CD14-positive monocyte (primary cell): ENCODE data around the gene PRDM8. TPM values are rescaled to one million over a fixed set of nuclear protein-coding genes. Genes with fewer than 3 reads are reported as not detected.

Experiments used
- DNase-seq, 3 donors: peaks; one replicate each; pipeline ENCODE4 v3.0.0-alpha.2; 2011 to 2022
- H2AFZ ChIP-seq: 2 replicates; pipeline ENCODE4 v1.6.0; 2012; ENCODE audit warnings: mild to moderate bottlenecking, low read depth, low read length, inconsistent platforms; ENCODE audit not compliant: insufficient read depth, poor library complexity, severe bottlenecking
- H3K27ac ChIP-seq, 2 donors: 1 replicate in 1 of 2; 2 replicates in 1 of 2; pipeline ENCODE4 v1.5.1; 2012 to 2013; ENCODE audit warnings: low read length in 2 of 2, control low read depth in 1 of 2, inconsistent platforms in 1 of 2, low read depth in 1 of 2, mild to moderate bottlenecking in 1 of 2
- H3K27me3 ChIP-seq, 2 donors: one replicate each; pipeline versions ENCODE4 v1.6.0 to v1.6.1; 2011 to 2013; ENCODE audit warnings: low read length in 2 of 2; ENCODE audit not compliant: control insufficient read depth in 2 of 2, insufficient read depth in 2 of 2
- H3K36me3 ChIP-seq, 2 donors: replicated peaks in 1 of 2; 1 replicate in 1 of 2; 2 replicates in 1 of 2; pipeline versions ENCODE4 v1.5.1 to v1.6.1; 2012 to 2013; ENCODE audit warnings: low read length in 2 of 2, control low read depth in 1 of 2, inconsistent platforms in 1 of 2, mild to moderate bottlenecking in 1 of 2; ENCODE audit not compliant: insufficient read depth in 2 of 2, control insufficient read depth in 1 of 2
- H3K4me1 ChIP-seq, 2 donors: 1 replicate in 1 of 2; 2 replicates in 1 of 2; pipeline versions ENCODE4 v1.5.1 to v1.6.1; 2012 to 2013; ENCODE audit warnings: low read length in 2 of 2, control low read depth in 1 of 2, inconsistent platforms in 1 of 2, mild to moderate bottlenecking in 1 of 2, moderate library complexity in 1 of 2; ENCODE audit not compliant: insufficient read depth in 2 of 2, control insufficient read depth in 1 of 2
- H3K4me2 ChIP-seq: replicated peaks from 2 replicates; pipeline ENCODE3; 2012; ENCODE audit warnings: low read length, moderate library complexity, mild to moderate bottlenecking; ENCODE audit not compliant: poor library complexity, severe bottlenecking; ENCODE audit errors: extremely low read depth
- H3K4me3 ChIP-seq, 3 experiments: fragments of 200-600 bp in 1 of 3; sonication (generic) in 1 of 3; replicated peaks in 1 of 3; 1 replicate in 2 of 3; 2 replicates in 1 of 3; pipeline ENCODE4 v1.5.1; 2011 to 2013; ENCODE audit warnings: low read length in 3 of 3, mild to moderate bottlenecking in 3 of 3, control low read depth in 2 of 3, low read depth in 2 of 3, inconsistent platforms in 1 of 3, moderate library complexity in 1 of 3
- H3K79me2 ChIP-seq: 2 replicates; pipeline ENCODE4 v1.6.0; 2012; ENCODE audit warnings: mild to moderate bottlenecking, control low read depth, inconsistent platforms, low read length, moderate library complexity; ENCODE audit not compliant: insufficient read depth
- H3K9ac ChIP-seq: 2 replicates; pipeline ENCODE4 v1.6.0; 2017; ENCODE audit warnings: low read length, mild to moderate bottlenecking; ENCODE audit not compliant: insufficient read depth, poor library complexity, severe bottlenecking
- H3K9me3 ChIP-seq, 2 donors: replicated peaks in 1 of 2; 1 replicate in 1 of 2; 2 replicates in 1 of 2; pipeline versions ENCODE4 v1.5.1 to v1.6.1; 2012 to 2013; ENCODE audit warnings: low read length in 2 of 2, control low read depth in 1 of 2; ENCODE audit not compliant: control insufficient read depth in 1 of 2, insufficient read depth in 1 of 2
- H4K20me1 ChIP-seq: 2 replicates; pipeline ENCODE4 v1.6.0; 2012; ENCODE audit warnings: mild to moderate bottlenecking, low read length, control low read depth, moderate library complexity; ENCODE audit not compliant: insufficient read depth
- H3K27ac Mint-ChIP-seq, 7 donors: one replicate each; pipeline ENCODE4 v1.8.0; 2020; ENCODE audit warnings: mild to moderate bottlenecking in 7 of 7, mixed read lengths in 7 of 7, moderate library complexity in 6 of 7, inconsistent platforms in 2 of 7
- H3K27me3 Mint-ChIP-seq, 3 donors: one replicate each; pipeline ENCODE4 v1.8.0; 2021 to 2022; ENCODE audit warnings: low read depth in 3 of 3, mild to moderate bottlenecking in 3 of 3, mixed read lengths in 3 of 3, moderate library complexity in 3 of 3, inconsistent platforms in 1 of 3
- H3K36me3 Mint-ChIP-seq, 2 donors: one replicate each; pipeline ENCODE4 v1.8.0; 2020; ENCODE audit warnings: mixed read lengths in 2 of 2, inconsistent platforms in 1 of 2, mild to moderate bottlenecking in 1 of 2
- H3K4me1 Mint-ChIP-seq: one replicate; pipeline ENCODE4 v1.8.0; 2020; ENCODE audit warnings: mild to moderate bottlenecking, mixed read lengths
- H3K4me3 Mint-ChIP-seq, 2 donors: one replicate each; pipeline ENCODE4 v1.8.0; 2020; ENCODE audit warnings: mild to moderate bottlenecking in 2 of 2, mixed read lengths in 2 of 2, moderate library complexity in 1 of 2
- H3K9me3 Mint-ChIP-seq, 7 donors: one replicate each; pipeline ENCODE4 v1.8.0; 2020 to 2022; ENCODE audit warnings: mixed read lengths in 7 of 7, mild to moderate bottlenecking in 6 of 7, moderate library complexity in 6 of 7, inconsistent platforms in 2 of 7
- WGBS: methylation state at CpG from one replicate; pipeline ENCODE4 v1.1.5; 2013; ENCODE audit warnings: missing lambda C conversion rate; ENCODE audit not compliant: insufficient coverage; 5-methylcytosine and 5-hydroxymethylcytosine counted together
- intact Hi-C, 2 donors: fragments of 100-400 bp; cut with micrococcal nuclease; formaldehyde crosslinking; loops; one replicate each; pipeline versions ENCODE4 v1.15.0 to v1.15.1; 2023
- polyA plus RNA-seq, 3 donors: library from polyadenylated mRNA; depleted of rRNA in 1 of 3; unstranded in 2 of 3; stranded (reverse) in 1 of 3; fragments of 300-500 nt in 2 of 3; fragments of >200 nt in 1 of 3; fragmentation: Illumina TruSeq in 2 of 3; gene quantifications; 1 replicate in 2 of 3; 2 replicates in 1 of 3; pipeline ENCODE4 v1.2.3, GENCODE V29; 2012 to 2021
- TF ChIP-seq, protein P1 (sequence below): fragments of 200-600 bp; IDR thresholded peaks from one replicate; pipeline ENCODE4 v1.8.0; 2022; ENCODE audit warnings: antibody characterized with exemption, mild to moderate bottlenecking

PRDM8 gene
- polyA plus RNA-seq, 3 donors, result 0.22 to 0.77 (median 0.23) TPM

DNA sequence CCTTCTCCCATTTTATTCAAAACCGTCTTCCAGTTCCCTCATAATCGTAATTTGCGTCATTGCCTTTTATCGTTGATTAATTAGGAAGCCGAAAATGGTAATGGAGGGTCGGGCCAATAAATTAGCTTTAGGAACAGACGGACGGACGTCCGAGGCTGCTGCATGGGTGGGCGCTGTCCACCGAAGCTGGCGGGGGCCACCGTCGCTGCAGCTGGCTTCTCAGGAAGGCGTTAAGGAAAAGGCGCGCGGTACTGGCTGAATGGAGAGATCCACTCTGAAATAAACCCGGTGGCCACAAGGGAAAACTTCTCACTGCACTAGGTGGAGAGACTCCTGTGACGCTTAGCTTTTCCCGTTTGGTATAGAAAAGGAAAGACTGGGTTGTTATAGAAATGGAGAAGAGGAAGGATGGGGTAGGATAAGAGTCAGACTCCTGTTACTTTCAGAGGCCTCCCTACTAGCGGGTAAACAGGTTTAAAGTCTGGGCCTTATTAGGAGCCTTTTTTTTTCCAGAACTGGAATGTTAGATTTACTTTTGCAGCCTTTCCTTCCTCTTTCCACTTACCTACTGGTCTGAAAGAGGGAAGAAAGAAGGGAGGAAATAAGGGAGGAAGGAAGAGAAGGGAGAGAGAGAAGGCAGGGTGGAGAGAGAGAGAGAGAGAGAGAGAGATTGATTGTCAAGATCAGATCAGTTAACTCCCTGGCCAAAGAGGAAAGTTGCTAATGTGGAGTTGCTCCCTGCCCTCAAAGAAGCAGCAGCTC, 11.3 kb upstream of the PRDM8 start:
- Histone ChIP-seq H3K4me2 (peak overlapping the region; percentile 98), H3K36me3 (no peaks in the 10 kb centered on the region), H3K9ac (no peak overlapping the region), H2AFZ (peak overlapping the region; percentile 98), H3K27me3 (peaks cover 14 to 48% of the 10 kb centered on the region in 2 donors), H3K4me1 (peaks cover 28 to 34% of the 10 kb centered on the region in 2 donors), H3K79me2 (no peaks in the 10 kb centered on the region), H3K27ac (no peak overlapping the region), H4K20me1 (no peaks in the 10 kb centered on the region), H3K4me3 (peak overlapping the region in 1 of 3 experiments; percentile 100), H3K9me3 (no peaks in the 10 kb centered on the region)
- Mint-ChIP-seq H3K27me3 (peaks cover 38 to 55% (median 38%) of the 10 kb centered on the region in 3 donors), H3K9me3 (peaks cover 0 to 13% (median 4%) of the 10 kb centered on the region in 7 donors), H3K4me1 (peaks cover 24% of the 10 kb centered on the region), H3K27ac (peak overlapping the region in 2 of 7 donors; percentile 18 to 40), H3K36me3 (peaks cover 10 to 11% of the 10 kb centered on the region in 2 donors), H3K4me3 (peak overlapping the region; percentile 99 to 100)
- intact Hi-C loops, result loop anchor here (5.0 to 10.0 kb wide), 2 partner anchors 61 to 134 kb away; no protein-coding TSS in a partner anchor
- 5% methylated on average over 19 of the region's 23 CpGs for WGBS
- TF ChIP-seq, protein P1, sequence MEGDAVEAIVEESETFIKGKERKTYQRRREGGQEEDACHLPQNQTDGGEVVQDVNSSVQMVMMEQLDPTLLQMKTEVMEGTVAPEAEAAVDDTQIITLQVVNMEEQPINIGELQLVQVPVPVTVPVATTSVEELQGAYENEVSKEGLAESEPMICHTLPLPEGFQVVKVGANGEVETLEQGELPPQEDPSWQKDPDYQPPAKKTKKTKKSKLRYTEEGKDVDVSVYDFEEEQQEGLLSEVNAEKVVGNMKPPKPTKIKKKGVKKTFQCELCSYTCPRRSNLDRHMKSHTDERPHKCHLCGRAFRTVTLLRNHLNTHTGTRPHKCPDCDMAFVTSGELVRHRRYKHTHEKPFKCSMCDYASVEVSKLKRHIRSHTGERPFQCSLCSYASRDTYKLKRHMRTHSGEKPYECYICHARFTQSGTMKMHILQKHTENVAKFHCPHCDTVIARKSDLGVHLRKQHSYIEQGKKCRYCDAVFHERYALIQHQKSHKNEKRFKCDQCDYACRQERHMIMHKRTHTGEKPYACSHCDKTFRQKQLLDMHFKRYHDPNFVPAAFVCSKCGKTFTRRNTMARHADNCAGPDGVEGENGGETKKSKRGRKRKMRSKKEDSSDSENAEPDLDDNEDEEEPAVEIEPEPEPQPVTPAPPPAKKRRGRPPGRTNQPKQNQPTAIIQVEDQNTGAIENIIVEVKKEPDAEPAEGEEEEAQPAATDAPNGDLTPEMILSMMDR, result no peak
- no peak for DNase-seq

DNA sequence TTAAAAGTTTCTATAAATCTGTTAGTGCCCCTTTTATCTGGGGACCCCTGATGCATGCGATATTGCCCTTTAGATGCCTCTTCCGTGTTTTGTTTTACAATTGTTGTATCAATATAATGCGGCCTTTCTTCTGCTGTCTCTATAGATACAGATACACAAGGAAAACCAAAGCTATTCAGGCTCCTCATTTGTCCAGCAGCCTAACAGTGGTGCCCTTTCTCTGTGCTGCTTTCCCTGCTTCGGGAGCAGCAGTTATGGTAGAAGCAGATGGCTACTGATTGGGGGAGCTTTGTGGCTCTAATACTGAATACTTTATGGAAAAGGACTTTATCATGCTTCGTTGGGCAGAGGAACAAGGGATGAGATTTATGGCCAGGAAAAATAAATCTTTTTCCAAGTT, 10.6 kb upstream of the PRDM8 start:
- Mint-ChIP-seq H3K4me1 (peaks cover 24% of the 10 kb centered on the region), H3K9me3 (peaks cover 0 to 13% (median 4%) of the 10 kb centered on the region in 7 donors), H3K27ac (no peak overlapping the region), H3K36me3 (peaks cover 10 to 11% of the 10 kb centered on the region in 2 donors), H3K4me3 (peak overlapping the region in 1 of 2 donors; percentile 41), H3K27me3 (peaks cover 38 to 55% (median 38%) of the 10 kb centered on the region in 3 donors)
- Histone ChIP-seq H3K9me3 (no peaks in the 10 kb centered on the region), H3K79me2 (no peaks in the 10 kb centered on the region), H3K36me3 (no peaks in the 10 kb centered on the region), H2AFZ (no peak overlapping the region), H3K9ac (no peak overlapping the region), H3K27ac (no peak overlapping the region), H3K4me1 (peaks cover 28 to 34% of the 10 kb centered on the region in 2 donors), H3K4me2 (no peak overlapping the region), H3K27me3 (peaks cover 14 to 48% of the 10 kb centered on the region in 2 donors), H4K20me1 (no peaks in the 10 kb centered on the region), H3K4me3 (no peak overlapping the region)
- intact Hi-C loops, result loop anchor here (5.0 to 10.0 kb wide), 2 partner anchors 62 to 134 kb away; no protein-coding TSS in a partner anchor
- TF ChIP-seq, protein P1, result no peak
- WGBS, result 83% methylated on average over 2 of the region's 5 CpGs
- DNase-seq, result no peak
